A673 (cell line): ENCODE data around the gene ADAT1.

Source experiments
- CTCF ChIP-seq: fragments of 300-800, 200-600 bp; sonication (generic); conservative IDR thresholded peaks from 2 replicates; pipeline ENCODE4 v1.5.1; 2017; ENCODE audit warnings: low read depth, mild to moderate bottlenecking, antibody characterized with exemption, low read length, moderate library complexity, mixed read lengths
- EZH2 ChIP-seq: fragments of 200-600 bp; sonication (generic); IDR thresholded peaks from 2 replicates; pipeline ENCODE4 v1.6.1; 2017; ENCODE audit warnings: borderline replicate concordance, low read depth, mild to moderate bottlenecking, mixed read lengths, antibody characterized with exemption, low read length; ENCODE audit not compliant: poor library complexity, severe bottlenecking

- TF ChIP-seq CTCF (no peak), EZH2 (no peak)
These were observed 70.1 kb downstream of the ADAT1 start for GRCh38 chr16:75552951-75553350.
